Stimulated activated CD4-positive, alpha-beta T cell treated with anti-CD3 and anti-CD28 coated beads, Interleukin-1b, Interleukin-23, amount 100 ng/mL, for 1 hour (primary cell): ENCODE data around the gene C2orf80.
"Not testable (repeated sequence)": the region's sequence is repeated elsewhere in the genome, so short reads cannot be mapped to it uniquely, and the experiment has no call there.

ENCODE experiments used
- DNase-seq, 2 donors: peaks; one replicate each; pipeline ENCODE4 v3.0.0-alpha.2; 2020; ENCODE audit warnings: low read depth in 2 of 2

C2orf80 gene

DNA sequence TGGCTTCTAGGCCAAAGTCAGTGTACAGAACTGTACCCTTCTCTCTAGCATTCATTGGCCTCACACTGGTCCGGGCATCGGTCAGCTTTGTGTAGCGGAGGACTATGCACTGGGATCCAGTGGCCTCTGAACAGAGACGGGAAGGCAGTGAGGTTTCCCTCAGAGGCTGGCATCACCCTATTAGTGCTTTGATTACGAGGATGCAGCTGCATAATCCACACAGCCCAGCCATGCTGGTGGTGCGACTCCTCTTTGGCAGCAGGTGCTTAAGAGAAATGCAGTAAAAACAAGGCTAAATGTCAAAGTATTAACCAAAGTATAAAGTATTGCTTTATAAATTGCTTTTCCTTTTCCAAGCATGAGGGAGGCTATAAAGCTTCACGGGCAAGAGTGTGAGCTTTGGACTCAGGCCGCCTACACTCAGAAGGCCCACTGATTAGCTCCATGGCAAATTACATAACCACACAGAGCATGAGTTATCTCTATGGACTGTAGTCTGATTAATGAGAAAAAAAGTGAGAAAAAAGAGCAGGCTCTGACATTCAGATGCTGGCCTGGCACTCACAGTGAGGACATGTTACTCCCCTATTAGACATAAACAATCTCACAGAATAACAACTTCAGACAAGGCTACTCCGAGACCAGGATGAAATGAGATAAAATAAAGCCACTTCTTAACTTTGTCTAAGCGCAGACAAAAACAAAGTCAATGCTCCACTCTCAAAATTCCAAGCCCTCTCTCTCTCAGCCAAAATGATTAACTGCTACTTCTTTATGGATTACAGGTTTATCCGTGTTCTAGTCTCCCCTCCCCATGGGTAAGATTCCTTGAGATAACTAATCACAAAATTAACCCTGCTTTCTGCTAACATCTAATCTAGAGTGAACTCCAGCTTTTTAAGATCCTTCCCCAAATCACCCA lies 53.8 kb downstream of the C2orf80 start:
- no peak for DNase-seq

- DNase-seq, result no peak
Observed at GRCh38 chr2:208134928-208135586, 54.8 kb downstream of the C2orf80 start.

DNA sequence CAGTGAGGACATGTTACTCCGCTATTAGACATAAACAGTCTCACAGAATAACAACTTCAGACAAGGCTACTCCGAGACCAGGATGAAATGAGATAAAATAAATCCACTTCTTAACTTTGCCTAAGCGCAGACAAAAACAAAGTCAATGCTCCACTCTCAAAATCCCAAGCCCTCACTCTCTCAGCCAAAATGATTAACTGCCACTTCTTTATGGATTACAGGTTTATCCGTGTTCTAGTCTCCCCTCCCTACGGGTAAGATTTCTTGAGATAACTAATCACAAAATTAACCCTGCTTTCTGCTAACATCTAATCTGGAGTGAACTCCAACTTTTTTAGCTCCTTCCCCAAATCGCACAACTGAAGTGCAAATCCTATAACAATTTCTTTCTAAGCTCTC lies 59.1 kb downstream of the C2orf80 start:
- no peak for DNase-seq

DNA sequence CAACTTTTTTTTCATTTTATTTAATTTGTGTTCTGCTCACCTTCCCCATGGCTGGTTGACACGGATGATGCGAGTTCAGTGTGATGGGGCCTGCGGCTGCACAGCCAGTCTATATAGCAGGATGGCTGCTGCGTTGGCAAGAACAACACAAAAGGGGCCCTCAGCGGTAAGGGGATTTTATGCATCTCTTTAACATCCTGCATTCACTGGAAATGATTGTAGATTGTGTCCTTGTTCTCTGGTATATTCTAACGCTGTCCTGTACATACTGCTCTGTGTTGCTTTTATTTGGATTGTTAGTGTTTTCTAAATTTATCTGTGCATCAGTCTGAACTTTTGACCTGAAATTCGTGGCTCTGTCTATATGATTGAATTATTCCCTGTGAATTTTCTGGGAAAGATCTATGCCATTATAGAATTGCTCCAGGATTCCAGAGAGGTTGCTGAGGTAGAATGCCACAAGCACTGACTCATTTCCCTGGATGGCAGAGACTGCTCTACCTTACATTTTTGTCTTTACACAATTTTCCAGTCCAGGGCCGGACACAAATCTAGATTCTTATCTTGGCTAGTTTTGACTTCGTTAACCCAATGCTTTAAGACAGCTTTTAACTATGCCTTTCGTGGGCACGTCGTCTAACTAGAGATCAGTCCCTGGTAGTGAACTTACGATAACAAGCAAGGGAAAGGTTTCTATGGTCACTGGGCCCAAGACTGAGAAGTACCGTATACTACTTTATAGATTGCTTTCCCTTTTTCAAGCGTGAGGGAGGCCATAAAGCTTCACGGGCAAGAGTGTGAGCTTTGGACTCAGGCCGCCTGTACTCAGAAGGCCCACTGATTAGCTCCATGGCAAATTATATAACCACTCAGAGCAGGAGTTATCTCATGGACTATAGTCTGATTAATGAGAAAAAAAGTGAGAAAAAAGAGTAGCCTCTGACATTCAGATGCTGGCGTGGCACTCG lies 59.8 kb downstream of the C2orf80 start, which contains the start of gene CRYGC:
Gene CRYGC (minus strand): TSS at position 85 of the 968 bp plus-strand sequence. CDS start 36 bp downstream, at position 49.
- no peak for DNase-seq

DNA sequence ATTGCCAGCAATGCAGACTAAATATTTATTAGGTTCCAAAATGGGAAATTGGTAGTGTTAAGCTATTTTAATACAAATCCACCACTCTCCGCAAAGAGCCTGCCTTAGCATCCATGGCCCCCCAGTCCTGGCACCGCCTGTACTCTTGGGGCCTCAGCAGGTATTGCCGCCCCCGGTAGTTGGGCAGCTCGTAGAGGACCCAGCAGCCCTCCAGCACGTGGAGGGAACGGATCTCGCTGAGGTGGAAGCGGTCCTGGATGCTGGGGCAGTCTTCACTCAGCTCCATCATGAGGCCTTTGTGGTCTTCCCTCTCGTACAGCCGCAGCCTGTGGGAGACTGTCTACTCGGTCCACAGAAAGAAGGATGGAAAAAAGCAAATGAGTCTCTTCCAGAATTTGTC lies 61.7 kb downstream of the C2orf80 start:
- no peak for DNase-seq

GRCh38 chr2:208127090-208127489 lies 62.7 kb downstream of the C2orf80 start:
- no peak for DNase-seq

DNA sequence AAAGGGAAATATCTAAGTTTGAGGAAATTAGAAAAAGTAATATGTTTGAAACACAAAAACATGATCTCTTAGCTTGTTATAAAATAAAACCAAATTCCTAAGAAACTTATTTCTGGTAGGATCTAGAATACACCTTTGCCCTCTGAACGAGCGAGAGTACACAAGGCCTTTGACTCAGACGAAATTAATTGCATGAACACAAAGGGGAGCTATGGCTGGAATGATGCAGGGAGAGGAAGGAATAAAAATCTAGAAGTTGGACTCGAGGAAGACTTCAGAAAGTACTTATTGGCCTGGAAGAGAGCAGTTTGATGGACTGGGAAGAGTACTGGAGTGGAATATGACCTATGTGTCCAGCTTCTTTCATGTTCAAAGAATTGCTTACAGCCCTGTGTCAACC lies 64.6 kb downstream of the C2orf80 start:
- no peak for DNase-seq

GRCh38 chr2:208124013-208124715 lies 65.7 kb downstream of the C2orf80 start, which contains the start of gene CRYGD:
CRYGD (minus strand) TSS chr2:208124524; CDS start chr2:208124473, 51 bp downstream.
- DNase-seq, result not testable (repeated sequence)

DNA sequence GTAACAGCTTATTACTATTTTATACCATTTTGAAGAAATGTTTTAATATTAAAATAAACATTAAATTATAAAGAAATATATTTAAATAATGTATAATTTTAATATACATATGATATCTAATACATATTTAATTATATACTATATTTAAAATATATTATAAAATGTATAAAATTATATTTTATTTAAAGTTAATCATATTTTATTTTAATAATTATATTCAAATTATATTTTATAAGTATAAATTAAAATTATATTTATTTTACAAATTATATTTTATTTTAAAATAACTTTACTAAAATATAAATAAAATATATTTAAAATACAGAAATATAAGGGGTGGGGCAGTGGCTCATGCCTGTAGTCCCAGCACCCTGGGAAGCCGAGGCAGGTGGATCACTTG lies 67.6 kb downstream of the C2orf80 start:
- no peak for DNase-seq

GRCh38 chr2:208118918-208119317 lies 70.9 kb downstream of the C2orf80 start:
- DNase-seq, result no peak

- not testable (repeated sequence) for DNase-seq
Observed at GRCh38 chr2:208117390-208117789, 72.4 kb downstream of the C2orf80 start.
